ENCODE results near the gene TARBP1. TPM values are rescaled to one million over a fixed set of nuclear protein-coding genes. Genes with fewer than 3 reads are reported as not detected.

The TARBP1 gene
- total RNA-seq, 1 donor from 2014 or later = 11.4 TPM

DNA sequence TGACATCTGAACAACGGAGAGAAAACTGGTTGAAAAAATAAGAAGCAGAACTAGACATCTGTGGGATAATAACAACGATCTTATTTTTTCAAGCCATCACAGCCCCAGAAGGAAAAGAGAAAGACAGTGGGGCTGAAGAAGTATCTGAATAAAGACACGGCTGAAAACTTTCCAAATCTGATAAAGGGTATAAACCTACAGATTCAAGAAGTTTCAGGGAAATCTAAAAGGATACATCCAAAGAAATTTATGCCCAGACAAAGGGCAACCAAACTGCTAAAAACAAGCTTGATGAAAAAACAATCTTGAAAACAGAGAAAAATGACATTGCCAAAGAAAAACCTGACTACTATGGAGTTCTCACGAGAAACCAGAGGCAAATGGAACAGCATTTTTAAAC is 40.4 kb downstream of the TARBP1 start:
- TF ChIP-seq, protein P1, sequence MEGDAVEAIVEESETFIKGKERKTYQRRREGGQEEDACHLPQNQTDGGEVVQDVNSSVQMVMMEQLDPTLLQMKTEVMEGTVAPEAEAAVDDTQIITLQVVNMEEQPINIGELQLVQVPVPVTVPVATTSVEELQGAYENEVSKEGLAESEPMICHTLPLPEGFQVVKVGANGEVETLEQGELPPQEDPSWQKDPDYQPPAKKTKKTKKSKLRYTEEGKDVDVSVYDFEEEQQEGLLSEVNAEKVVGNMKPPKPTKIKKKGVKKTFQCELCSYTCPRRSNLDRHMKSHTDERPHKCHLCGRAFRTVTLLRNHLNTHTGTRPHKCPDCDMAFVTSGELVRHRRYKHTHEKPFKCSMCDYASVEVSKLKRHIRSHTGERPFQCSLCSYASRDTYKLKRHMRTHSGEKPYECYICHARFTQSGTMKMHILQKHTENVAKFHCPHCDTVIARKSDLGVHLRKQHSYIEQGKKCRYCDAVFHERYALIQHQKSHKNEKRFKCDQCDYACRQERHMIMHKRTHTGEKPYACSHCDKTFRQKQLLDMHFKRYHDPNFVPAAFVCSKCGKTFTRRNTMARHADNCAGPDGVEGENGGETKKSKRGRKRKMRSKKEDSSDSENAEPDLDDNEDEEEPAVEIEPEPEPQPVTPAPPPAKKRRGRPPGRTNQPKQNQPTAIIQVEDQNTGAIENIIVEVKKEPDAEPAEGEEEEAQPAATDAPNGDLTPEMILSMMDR (IDR thresholded peaks at IDR 0.05; ENCODE audit: borderline replicate concordance) = no peak
- Histone ChIP-seq H3K27me3 (ENCODE audit: low read depth) (no peaks in the 10 kb centered on the region), H3K36me3 (peaks cover 36% of the 10 kb centered on the region), H3K9me3 (replicated peaks) (peaks cover 16% of the 10 kb centered on the region), H3K27ac (replicated peaks) (no peak overlapping the region), H3K4me3 (no peak overlapping the region), H3K4me1 (peaks cover 12% of the 10 kb centered on the region)
- DNase-seq = no peak
- intact Hi-C loops (cut with micrococcal nuclease) = no loop called here

DNA sequence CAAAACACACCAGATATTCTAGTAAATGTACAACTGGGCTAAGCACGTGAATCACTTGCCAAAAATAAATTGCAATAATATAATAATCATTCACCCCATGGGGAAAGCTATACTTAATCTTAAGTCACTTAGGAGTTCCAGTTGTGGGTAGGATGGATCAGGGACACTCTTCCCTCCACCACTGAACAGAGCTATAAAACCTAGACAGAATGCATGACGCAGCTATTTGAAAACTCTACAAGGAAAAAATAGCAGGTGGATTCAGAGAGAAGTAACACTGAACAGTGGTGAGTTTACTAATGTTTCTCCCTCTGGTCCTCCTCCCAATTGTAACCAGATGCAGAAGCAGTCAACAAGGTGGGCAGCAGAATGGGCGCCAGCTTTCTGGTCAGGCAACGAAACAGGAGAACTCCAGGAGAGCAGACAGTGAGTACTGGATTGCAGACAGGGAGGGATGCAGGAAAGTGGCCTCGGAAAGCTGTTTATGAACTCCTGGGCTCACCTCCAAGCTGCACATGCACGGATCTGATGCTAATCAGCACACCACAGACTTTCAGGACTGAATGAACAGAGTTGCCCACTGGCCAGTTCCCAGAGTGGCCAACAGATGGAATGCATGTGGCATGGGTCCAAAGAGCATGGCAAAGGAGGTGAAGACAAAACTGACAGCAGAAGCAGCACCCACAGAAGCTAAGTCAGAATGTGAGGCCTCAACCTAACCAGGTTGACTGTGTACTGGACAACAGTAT is 41.4 kb downstream of the TARBP1 start:
- Histone ChIP-seq H3K9me3 (replicated peaks) (peaks cover 16% of the 10 kb centered on the region), H3K27ac (replicated peaks) (no peak overlapping the region), H3K27me3 (ENCODE audit: low read depth) (no peaks in the 10 kb centered on the region), H3K4me3 (no peak overlapping the region), H3K36me3 (peaks cover 36% of the 10 kb centered on the region), H3K4me1 (peaks cover 12% of the 10 kb centered on the region)
- TF ChIP-seq, protein P1 (IDR thresholded peaks at IDR 0.05; ENCODE audit: borderline replicate concordance) = no peak
- no peak for DNase-seq
- intact Hi-C loops (cut with micrococcal nuclease) = no loop called here

DNA sequence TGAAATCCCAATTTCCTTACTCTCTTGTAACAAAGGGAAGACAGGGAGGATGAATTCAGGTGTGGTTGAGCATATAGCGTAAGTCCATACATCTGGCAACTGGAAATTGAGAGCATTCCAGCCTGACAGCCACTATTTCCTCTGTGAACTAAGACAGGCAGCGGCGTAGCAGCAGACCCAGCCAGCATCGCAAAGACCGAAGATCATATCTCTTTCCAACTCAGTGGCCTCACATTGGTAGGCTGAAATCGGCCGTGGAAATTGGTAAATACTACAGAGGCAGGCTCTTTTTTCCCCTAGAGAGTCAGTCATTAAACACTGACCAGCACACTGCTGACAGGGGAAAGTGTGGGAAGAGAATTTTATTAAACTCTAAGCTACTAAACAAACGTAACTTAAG is 43.4 kb downstream of the TARBP1 start:
- peaks cover 36% of the 10 kb centered on the region for H3K36me3 ChIP-seq
- H3K9me3 ChIP-seq (replicated peaks) = peaks cover 12% of the 10 kb centered on the region
- no peaks in the 10 kb centered on the region for H3K27me3 ChIP-seq (ENCODE audit: low read depth)
- DNase-seq = no peak
- peaks cover 12% of the 10 kb centered on the region for H3K4me1 ChIP-seq
- H3K27ac ChIP-seq (replicated peaks) = no peak overlapping the region
- TF ChIP-seq, protein P1 (IDR thresholded peaks at IDR 0.05; ENCODE audit: borderline replicate concordance) = no peak
- no peak overlapping the region for H3K4me3 ChIP-seq
- intact Hi-C loops (cut with micrococcal nuclease) = no loop called here

DNA sequence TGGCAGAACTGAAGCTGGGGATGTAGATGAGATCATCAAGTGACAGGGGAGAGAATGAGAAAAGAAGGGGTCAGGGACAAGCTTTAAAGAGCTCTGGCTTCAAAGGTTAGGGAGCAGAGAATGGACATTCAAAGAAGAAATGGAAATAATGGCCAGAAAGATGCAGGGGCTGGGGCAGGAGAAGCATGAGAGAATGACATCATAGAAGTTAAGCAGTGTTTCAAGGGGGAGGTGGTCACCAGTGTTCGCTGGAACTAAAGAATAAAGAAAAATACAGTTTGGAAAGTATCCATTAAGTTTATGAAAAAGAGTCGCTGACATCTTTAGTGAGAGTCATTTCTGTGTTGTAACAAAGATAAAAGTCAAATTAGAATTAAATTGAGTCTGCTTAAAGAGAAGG is 44.3 kb downstream of the TARBP1 start:
- Histone ChIP-seq H3K9me3 (replicated peaks) (peaks cover 2% of the 10 kb centered on the region), H3K4me3 (no peak overlapping the region), H3K36me3 (peaks cover 36% of the 10 kb centered on the region), H3K27me3 (ENCODE audit: low read depth) (no peaks in the 10 kb centered on the region), H3K4me1 (peaks cover 12% of the 10 kb centered on the region), H3K27ac (replicated peaks) (no peak overlapping the region)
- TF ChIP-seq, protein P1 (IDR thresholded peaks at IDR 0.05; ENCODE audit: borderline replicate concordance) = no peak
- no peak for DNase-seq
- intact Hi-C loops (cut with micrococcal nuclease) = no loop called here

DNA sequence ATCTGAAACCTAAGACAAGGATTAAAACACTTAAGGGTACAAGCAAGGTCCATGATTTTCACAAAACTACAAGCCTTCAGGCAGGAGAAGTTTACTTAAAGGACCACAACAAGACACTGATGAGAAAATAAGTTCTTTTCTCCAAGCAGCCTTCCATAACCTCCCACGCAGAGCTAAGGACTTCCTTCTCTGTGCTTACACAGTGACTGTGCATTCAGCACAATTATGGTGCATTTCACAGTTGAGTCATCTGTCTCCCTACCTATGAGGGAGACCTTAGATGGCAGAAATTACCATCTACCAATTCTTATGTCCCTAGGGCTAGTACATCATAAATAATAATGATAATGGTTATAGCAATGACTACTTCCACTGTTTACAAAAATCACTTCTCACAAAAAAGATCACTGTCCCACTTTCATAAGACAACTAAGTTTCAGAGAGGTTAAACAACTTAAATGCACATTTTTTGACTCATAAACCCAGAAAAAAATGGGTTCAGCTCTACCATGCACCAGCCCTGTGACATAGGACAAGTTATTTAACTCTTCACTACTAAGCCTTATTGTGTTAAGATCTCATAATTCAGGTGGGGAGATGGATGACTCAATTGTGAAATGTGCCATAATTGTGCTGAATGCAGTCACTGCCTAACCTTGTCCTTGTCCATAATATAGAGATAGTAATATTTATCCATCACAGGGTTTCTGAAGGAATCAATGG is 45.3 kb downstream of the TARBP1 start:
- intact Hi-C loops (cut with micrococcal nuclease) = no loop called here
- H3K9me3 ChIP-seq (replicated peaks) = no peaks in the 10 kb centered on the region
- H3K4me1 ChIP-seq = peaks cover 12% of the 10 kb centered on the region
- H3K36me3 ChIP-seq = peaks cover 39% of the 10 kb centered on the region
- TF ChIP-seq, protein P1 (IDR thresholded peaks at IDR 0.05; ENCODE audit: borderline replicate concordance) = no peak
- no peak overlapping the region for H3K27ac ChIP-seq (replicated peaks)
- H3K4me3 ChIP-seq = no peak overlapping the region
- H3K27me3 ChIP-seq (ENCODE audit: low read depth) = no peaks in the 10 kb centered on the region
- DNase-seq = no peak
